Caki2 (cell line): ENCODE measurements around the gene SLC9A1. TPM values are rescaled to one million over a fixed set of nuclear protein-coding genes. Genes with fewer than 3 reads are reported as not detected.
A peak's percentile ranks its signal among the peaks of the same experiment; 100 is the strongest.

Experiments
- DNase-seq: peaks from one replicate; pipeline ENCODE4 v3.0.0-alpha.2; 2015; ENCODE audit warnings: low read depth
- in situ Hi-C: cut with HindIII; loops from 2 replicates; pipeline ENCODE4 v1.10.0; 2016; ENCODE audit warnings: low sequenced_read_pairs, low pct_unique_long_range_greater_than_20kb, mixed read lengths
- total RNA-seq: library from RNA; depleted of rRNA; stranded (reverse); fragments of >200 nt; shearing (Covaris generic); gene quantifications from 2 replicates; pipeline ENCODE4 v1.2.3, GENCODE V29; 2014; ENCODE audit warnings: low replicate concordance

SLC9A1 gene
- total RNA-seq, 1 experiment from 2014 or later: 4.3 TPM

- in situ Hi-C loops: no loop called here
Observed at GRCh38 chr1:27116697-27117096, 38.2 kb downstream of the SLC9A1 start.

GRCh38 chr1:27116232-27116631, 38.7 kb downstream of the SLC9A1 start:
- in situ Hi-C loops: no loop called here
- DNase-seq: no peak

More at GRCh38 chr1:27116697-27117096, 38.2 kb downstream of the SLC9A1 start:
- no peak for DNase-seq

GRCh38 chr1:27114546-27114945, 40.4 kb downstream of the SLC9A1 start:
- in situ Hi-C loops: no loop called here
- DNase-seq: no peak

GRCh38 chr1:27113861-27114260, 41.1 kb downstream of the SLC9A1 start:
- DNase-seq: no peak
- in situ Hi-C loops: no loop called here

- in situ Hi-C loops: no loop called here
- DNase-seq: peak; percentile 92
Observed at GRCh38 chr1:27111626-27112573, 43.0 kb downstream of the SLC9A1 start.

GRCh38 chr1:27109103-27109822, 45.7 kb downstream of the SLC9A1 start:
- DNase-seq: no peak
- in situ Hi-C loops: no loop called here

- DNase-seq: no peak
- in situ Hi-C loops: no loop called here
Observed at GRCh38 chr1:27108588-27108987, 46.3 kb downstream of the SLC9A1 start.

- DNase-seq: no peak
Observed at GRCh38 chr1:27106561-27107323, 48.2 kb downstream of the SLC9A1 start.

GRCh38 chr1:27105018-27105417, 49.9 kb downstream of the SLC9A1 start:
- in situ Hi-C loops: no loop called here

More at GRCh38 chr1:27106561-27107323, 48.2 kb downstream of the SLC9A1 start:
- in situ Hi-C loops: no loop called here

GRCh38 chr1:27103498-27103897, 51.4 kb downstream of the SLC9A1 start:
- DNase-seq: no peak
- in situ Hi-C loops: no loop called here

More at GRCh38 chr1:27105018-27105417, 49.9 kb downstream of the SLC9A1 start:
- no peak for DNase-seq

- DNase-seq: peak; percentile 54
- in situ Hi-C loops: no loop called here
Observed at GRCh38 chr1:27102707-27103468, 52.0 kb downstream of the SLC9A1 start.

- no peak for DNase-seq
- in situ Hi-C loops: no loop called here
Observed at GRCh38 chr1:27102134-27102706, 52.7 kb downstream of the SLC9A1 start.

GRCh38 chr1:27101696-27102095, 53.2 kb downstream of the SLC9A1 start:
- in situ Hi-C loops: no loop called here
- no peak for DNase-seq

- DNase-seq: no peak
- in situ Hi-C loops: no loop called here
Observed at GRCh38 chr1:27101054-27101491, 53.9 kb downstream of the SLC9A1 start.

GRCh38 chr1:27100335-27101053, 54.4 kb downstream of the SLC9A1 start:
- DNase-seq: no peak
- in situ Hi-C loops: no loop called here

GRCh38 chr1:27099587-27100334, 55.2 kb downstream of the SLC9A1 start:
- DNase-seq: peak; percentile 60

More at GRCh38 chr1:27099587-27100334, 55.2 kb downstream of the SLC9A1 start:
- in situ Hi-C loops: no loop called here
